GM12891 (cell line): ENCODE data around the gene ETV6.
A peak's percentile ranks its signal among the peaks of the same experiment; 100 is the strongest.

Source experiments
- DNase-seq: peaks from one replicate; pipeline ENCODE4 v3.0.0; 2011; ENCODE audit warnings: low spot score; ENCODE audit not compliant: insufficient read length
- FAIRE-seq: peaks from 2 replicates; lab custom pipeline; 2011; peaks lifted over from hg19 to GRCh38; lab: Jason Lieb, UNC
- PAX5 ChIP-seq: IDR thresholded peaks from 2 replicates; pipeline ENCODE4 v1.6.1; 2011; ENCODE audit warnings: low read length, moderate library complexity, mild to moderate bottlenecking; ENCODE audit not compliant: insufficient read depth, severe bottlenecking
- POLR2A ChIP-seq: IDR thresholded peaks from 2 replicates; pipeline ENCODE4 v1.6.1; 2011; ENCODE audit warnings: low read depth, low read length, control low read depth
- POLR2AphosphoS5 ChIP-seq: IDR thresholded peaks from 2 replicates; pipeline ENCODE4 v1.6.1; 2011; ENCODE audit warnings: low read depth, low read length, control low read depth
- POU2F2 ChIP-seq: IDR thresholded peaks from 2 replicates; pipeline ENCODE4 v1.6.1; 2011; ENCODE audit warnings: low read depth, mild to moderate bottlenecking, control low read depth, low read length, moderate library complexity
- SPI1 ChIP-seq: IDR thresholded peaks from 2 replicates; pipeline ENCODE4 v1.6.1; 2011; ENCODE audit warnings: low read depth, low read length, control low read depth
- TAF1 ChIP-seq: IDR thresholded peaks from 2 replicates; pipeline ENCODE4 v1.6.1; 2011; ENCODE audit warnings: low read depth, low read length, control low read depth

ETV6 gene

DNA sequence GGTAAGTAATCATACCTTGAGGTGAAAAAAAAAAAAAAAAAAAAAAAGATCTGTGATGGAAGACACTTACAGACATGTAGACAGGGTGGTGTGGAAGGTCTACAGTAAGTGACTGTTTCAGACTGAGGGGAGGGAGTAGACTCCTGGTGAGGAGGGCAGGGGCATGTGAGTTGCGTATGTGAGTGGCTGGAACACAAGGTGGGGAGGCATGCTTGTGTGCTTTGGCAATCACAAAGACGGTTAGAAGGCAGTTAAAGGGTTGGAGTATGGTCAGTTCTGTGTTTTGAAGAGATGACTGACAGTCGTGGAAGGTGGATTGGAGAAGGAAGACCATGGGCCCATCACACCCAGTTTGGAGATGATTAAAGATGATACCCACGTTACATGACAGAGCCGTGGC lies 65.2 kb downstream of the ETV6 start:
- DNase-seq (no peak), FAIRE-seq (peak; percentile 60)
- TF ChIP-seq TAF1: no peak
- no peak for TF ChIP-seq POLR2AphosphoS5
- no peak for TF ChIP-seq PAX5
- TF ChIP-seq POU2F2: no peak
- TF ChIP-seq SPI1: no peak
- TF ChIP-seq POLR2A: no peak

DNA sequence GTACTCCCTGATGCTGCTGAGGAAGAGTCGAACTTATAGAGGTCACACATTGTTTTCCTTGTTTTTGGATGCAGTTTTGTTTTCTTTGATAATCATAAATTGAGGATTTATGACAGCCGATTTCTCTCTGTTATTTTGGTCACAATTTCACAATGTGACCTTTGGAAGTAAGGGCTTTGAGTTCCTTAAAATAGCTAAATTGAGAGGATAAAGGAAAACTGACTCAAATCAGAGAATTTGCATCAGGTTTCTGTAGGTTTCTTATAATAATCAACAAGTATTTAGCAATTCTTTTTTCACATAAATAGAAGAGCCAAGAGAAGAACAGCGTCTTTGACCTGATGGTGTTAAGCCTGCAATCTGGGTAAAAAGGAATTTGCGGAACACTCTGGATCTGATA lies 66.1 kb downstream of the ETV6 start:
- FAIRE-seq (no peak), DNase-seq (no peak)
- TF ChIP-seq PAX5 (no peak), POLR2AphosphoS5 (no peak), SPI1 (no peak), POLR2A (no peak; the same call in 1 of the 2 replicates), POU2F2 (no peak)

DNA sequence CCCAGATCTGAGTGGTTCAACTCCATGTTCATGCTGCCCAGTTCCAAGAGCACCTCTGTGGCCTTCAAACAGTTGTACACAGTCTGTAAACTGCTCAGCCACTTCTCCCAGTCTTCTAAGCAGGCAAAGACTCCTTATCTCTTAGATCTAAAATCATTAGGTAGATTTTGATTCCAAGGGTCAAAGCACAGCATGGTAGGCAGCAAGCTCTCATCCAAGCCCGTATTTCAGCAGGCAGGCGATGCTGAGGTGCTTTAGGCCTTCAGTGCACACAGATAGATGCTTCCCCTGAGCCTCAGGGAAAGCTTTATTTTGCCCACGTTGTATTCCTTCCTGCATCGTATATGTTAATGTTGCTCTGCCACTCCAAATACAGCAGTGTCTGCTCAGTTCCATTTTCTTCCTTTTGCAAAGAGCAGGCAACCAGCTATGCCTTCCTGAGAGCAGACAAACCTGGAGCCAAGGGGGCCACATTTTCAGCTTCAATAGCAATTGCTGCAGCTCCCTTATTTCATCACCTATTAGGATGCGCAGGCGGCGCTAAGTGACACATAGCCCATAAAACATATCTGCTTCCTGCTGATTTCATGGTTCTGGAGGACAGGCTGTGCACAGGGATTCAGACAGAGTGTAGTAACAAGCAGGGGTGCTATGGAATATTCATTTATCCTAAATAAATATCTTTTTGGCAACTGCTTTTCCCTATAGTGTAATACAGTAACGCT lies 67.5 kb downstream of the ETV6 start:
- no peak for TF ChIP-seq POLR2AphosphoS5
- no peak for TF ChIP-seq POU2F2
- TF ChIP-seq SPI1: no peak
- TF ChIP-seq PAX5: no peak
- TF ChIP-seq POLR2A: no peak
- TF ChIP-seq TAF1: no peak
- DNase-seq (no peak), FAIRE-seq (peak; percentile 50)

DNA sequence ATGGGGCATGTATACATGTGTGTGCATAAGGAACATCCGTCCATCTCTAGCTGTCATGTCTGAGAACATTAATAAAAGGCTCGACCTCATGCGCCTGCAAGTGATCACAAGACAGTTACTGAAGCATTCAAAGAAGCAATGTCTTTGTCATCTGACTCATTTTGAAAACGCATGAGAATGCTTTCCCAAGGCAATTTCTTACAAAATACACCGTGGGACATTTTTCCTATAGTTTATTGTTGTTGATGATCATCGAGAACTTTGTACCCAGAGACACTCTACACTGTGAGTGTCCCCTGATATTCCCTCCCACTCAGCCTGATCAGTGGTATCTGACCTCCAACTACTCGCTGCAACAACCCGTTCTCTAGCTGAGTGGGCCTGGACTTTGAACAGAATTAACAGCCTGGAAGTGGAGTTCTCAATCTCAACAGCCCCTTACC lies 68.1 kb downstream of the ETV6 start:
- FAIRE-seq: peak; percentile 13
- TF ChIP-seq POLR2A (no peak), PAX5 (no peak), TAF1 (no peak), SPI1 (no peak), POLR2AphosphoS5 (no peak), POU2F2 (no peak)
- no peak for DNase-seq

DNA sequence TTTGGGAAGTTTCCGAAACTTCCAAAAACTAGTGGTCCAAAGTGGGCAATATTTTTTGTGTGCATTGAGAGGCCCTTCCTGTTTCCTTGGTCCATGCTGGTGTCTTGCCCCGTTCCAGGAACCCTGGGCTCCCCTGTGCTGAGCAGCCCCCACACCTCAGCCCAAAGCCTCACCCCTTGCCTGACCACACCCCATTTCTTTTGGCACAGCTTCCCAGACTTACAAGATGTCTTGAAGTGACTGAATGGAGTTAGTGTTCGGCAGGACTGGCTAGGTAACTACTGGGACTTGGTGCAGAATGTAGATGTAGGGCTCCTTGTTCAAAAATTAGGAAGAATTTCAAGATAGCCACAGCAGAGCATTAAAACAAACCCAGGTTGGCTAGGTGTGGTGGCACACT lies 68.6 kb downstream of the ETV6 start:
- TF ChIP-seq TAF1 (no peak), POLR2AphosphoS5 (no peak), SPI1 (no peak), POLR2A (no peak), PAX5 (no peak), POU2F2 (no peak)
- FAIRE-seq: peak; percentile 13

DNA sequence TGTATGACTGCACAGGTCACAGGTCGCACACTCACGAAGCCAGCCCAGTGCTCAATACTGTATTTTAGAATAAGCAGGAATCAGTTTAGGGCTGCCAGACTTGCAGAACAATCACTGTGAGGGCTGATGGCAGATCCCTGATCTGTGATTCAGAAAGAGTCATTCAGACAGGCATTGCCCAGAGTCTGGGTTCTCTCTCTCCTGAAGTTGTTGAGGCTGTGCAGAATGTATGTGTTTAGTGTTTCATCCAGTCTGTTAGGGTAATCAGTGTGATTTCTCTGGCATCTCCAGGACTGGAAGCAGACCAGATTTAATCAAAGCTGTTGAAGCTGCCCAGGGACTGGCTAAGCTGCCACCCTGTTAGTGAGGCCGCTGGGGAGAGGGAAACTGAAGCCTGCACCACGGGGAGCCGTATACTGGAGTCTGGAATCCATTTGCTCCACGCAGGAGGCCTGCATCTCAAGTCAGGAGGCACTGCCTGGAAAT lies 69.3 kb downstream of the ETV6 start:
- TF ChIP-seq PAX5 (no peak), POLR2A (0 out of 2 replicates have a peak, but pooled peaks have one; percentile 48), POLR2AphosphoS5 (0 out of 2 replicates have a peak, but pooled peaks have one; percentile 10), POU2F2 (no peak)
- peak; percentile 28 for FAIRE-seq

More for the DNA sequence above, 68.6 kb downstream of the ETV6 start:
- DNase-seq: no peak

DNA sequence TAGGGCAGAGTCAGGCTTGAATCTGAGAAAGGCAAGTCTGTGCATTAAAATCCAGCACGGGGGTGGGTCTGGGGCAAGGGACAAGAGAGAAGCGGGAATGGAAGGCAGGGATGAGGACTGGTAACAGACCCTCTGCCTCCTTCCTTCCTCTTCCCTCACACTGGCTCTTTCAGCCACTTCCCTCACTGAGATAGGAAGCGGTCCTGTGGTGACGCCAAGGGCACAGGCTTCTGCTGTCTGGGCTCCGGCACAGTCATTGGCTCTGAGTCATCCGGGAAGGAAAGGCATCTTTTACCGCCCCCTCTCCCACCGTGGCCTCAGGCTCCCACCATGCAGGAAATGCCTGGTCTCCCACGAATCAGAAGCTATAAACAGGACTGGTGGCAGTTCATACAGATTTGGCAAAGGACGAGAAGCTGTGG lies 70.2 kb downstream of the ETV6 start:
- FAIRE-seq (peak; percentile 33), DNase-seq (no peak)
- no peak for TF ChIP-seq PAX5
- TF ChIP-seq TAF1: no peak
- no peak for TF ChIP-seq POU2F2
- no peak; the same call in 1 of the 2 replicates for TF ChIP-seq POLR2A
- peak; percentile 46 for TF ChIP-seq SPI1

More for the DNA sequence above, 69.3 kb downstream of the ETV6 start:
- DNase-seq: no peak

DNA sequence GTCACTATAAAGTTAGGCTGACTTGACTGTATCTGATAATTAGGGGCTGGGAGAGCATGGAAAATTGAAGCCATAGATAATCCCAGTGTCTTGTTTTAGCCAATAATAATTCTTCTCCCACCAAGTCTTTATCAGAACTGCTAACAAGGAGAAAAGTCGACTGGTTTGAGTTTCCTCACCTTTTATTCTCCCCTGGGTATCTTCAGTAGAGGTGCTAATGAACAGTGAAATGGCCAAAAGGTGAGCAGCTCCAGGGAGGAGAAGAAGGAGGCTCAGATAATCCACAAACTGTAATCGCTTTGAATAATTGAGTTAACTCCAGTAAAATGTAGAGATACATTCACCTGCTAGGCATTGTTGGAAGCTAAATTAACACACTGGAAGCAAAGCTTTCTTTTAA lies 72.6 kb downstream of the ETV6 start:
- no peak for TF ChIP-seq POU2F2
- TF ChIP-seq TAF1: no peak
- DNase-seq (no peak), FAIRE-seq (no peak)

DNA sequence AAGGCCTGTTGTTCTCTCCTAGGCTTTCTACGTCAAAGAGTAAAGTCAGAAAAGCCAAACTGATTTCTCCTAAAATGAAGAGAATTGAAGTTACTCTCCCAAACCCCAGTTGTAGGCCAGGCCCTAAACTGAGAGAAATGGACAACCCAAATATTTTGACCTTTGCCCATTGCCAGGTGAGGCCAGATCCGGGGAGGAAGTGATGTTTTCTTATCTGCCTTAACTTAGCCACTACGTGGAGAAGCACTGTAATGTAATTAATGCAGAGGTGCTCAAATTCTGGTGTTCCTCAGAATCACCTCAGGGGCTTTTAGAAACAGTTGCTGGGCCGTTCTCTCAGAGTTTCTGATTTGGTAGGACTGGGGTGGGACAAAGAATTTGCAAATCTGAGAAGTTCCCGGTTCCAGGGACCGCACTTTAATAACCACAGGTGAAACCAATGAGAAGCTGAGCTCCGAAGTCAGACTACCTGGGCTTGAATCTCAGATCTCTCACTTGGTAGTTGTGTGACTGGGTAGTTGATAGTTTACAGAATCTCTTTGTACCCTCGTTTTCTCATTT lies 73.2 kb downstream of the ETV6 start:
- DNase-seq: no peak
- TF ChIP-seq TAF1: no peak
- no peak for TF ChIP-seq POLR2AphosphoS5
- 0 out of 2 replicates have a peak, but pooled peaks have one; percentile 14 for TF ChIP-seq POU2F2
- peak; percentile 63 for TF ChIP-seq SPI1
- peak; percentile 48 for FAIRE-seq

DNA sequence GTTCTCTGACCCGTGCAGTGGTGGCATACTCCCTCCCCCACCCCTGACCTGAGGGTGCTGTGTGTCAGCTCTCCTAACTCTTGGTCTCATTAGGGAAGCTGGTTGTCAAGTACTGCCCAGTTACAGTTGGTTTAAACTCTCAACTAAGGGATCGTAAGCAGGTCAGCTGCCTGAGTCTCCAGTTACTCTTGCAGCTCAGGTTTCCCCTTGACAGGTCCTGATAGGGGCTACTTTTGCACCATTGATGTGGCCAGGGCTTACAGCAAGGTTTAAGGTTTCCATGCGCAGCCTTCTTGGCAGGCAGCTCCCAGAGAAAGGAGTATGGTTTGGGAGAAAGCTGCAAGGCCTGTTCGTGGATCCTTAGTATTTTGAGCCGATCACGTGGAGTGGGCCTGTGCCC lies 74.5 kb downstream of the ETV6 start:
- TF ChIP-seq PAX5: no peak
- no peak for TF ChIP-seq POLR2A
- peak; percentile 47 for FAIRE-seq
- no peak for DNase-seq

DNA sequence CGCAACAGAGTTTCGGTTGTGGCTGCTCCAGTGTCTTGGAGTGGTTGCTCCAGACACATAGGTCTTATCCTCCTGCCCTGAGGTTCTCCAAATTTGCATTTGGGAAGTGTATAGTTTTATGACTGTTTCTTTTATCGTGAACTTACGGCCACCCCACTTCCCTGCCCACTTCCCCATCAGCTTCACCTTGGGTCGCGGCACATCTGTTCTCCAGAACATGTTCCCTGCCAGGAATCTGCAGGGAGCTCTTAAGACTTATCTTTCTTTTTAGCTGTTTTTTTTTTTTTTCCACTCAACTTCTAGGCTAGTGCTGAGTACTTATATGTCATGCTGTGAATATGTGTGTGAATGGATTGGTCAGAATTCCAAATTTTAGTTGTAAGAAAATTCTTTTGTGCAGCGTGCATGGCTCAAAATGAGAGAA lies 75.4 kb downstream of the ETV6 start:
- DNase-seq (no peak), FAIRE-seq (no peak)
- TF ChIP-seq POU2F2 (no peak), SPI1 (peak; percentile 67)
